ENCODE results near the gene PNMA6E.

DNA sequence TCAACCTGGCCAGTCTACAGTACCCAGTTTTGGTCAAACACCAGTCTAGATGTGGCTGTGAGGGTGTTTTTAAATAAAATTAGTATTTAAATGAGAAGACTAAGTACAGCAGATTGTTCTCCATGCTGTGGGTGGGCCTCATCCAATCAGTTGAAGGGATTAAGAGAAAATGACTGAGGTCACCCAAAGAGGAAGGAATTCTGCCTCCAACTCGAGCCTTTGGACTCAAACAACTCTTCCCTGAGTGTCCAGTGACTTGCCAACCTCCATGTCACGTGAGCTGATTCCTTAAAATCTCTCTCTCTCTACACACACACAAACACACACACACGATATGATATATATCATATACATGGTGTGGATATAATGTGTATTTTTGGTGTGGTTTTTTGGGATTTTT lies 34.7 kb upstream of the PNMA6E start:
- TF ChIP-seq, protein P1, sequence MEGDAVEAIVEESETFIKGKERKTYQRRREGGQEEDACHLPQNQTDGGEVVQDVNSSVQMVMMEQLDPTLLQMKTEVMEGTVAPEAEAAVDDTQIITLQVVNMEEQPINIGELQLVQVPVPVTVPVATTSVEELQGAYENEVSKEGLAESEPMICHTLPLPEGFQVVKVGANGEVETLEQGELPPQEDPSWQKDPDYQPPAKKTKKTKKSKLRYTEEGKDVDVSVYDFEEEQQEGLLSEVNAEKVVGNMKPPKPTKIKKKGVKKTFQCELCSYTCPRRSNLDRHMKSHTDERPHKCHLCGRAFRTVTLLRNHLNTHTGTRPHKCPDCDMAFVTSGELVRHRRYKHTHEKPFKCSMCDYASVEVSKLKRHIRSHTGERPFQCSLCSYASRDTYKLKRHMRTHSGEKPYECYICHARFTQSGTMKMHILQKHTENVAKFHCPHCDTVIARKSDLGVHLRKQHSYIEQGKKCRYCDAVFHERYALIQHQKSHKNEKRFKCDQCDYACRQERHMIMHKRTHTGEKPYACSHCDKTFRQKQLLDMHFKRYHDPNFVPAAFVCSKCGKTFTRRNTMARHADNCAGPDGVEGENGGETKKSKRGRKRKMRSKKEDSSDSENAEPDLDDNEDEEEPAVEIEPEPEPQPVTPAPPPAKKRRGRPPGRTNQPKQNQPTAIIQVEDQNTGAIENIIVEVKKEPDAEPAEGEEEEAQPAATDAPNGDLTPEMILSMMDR (IDR thresholded peaks at IDR 0.05) = no peak
- no peak for TF ChIP-seq POLR2A (IDR thresholded peaks at IDR 0.05)

Measured in adrenal gland (tissue), 5 donors.